SKM-1 (cell line): ENCODE measurements around the gene UNC45B.
"Not testable (repeated sequence)": the region's sequence is repeated elsewhere in the genome, so short reads cannot be mapped to it uniquely, and the experiment has no call there.

Source experiments
- DNase-seq: peaks from one replicate; lab custom pipeline; 2025; ENCODE audit not compliant: unreplicated experiment; lab: John Stamatoyannopoulos, UW

The UNC45B gene

GRCh38 chr17:35213412-35213940 is 65.9 kb downstream of the UNC45B start:
- DNase-seq, result no peak

GRCh38 chr17:35214192-35214591 is 66.6 kb downstream of the UNC45B start:
- no peak for DNase-seq

GRCh38 chr17:35214631-35215273 is 67.1 kb downstream of the UNC45B start:
- no peak for DNase-seq

- no peak for DNase-seq
These were observed 69.5 kb downstream of the UNC45B start for GRCh38 chr17:35217107-35217506.

- no peak for DNase-seq
These were observed 71.3 kb downstream of the UNC45B start for GRCh38 chr17:35218915-35219314.

- DNase-seq, result no peak
These were observed 74.8 kb downstream of the UNC45B start for GRCh38 chr17:35222452-35222851.

- DNase-seq, result no peak
These were observed 76.8 kb downstream of the UNC45B start for GRCh38 chr17:35224436-35224835.

- no peak for DNase-seq
These were observed 79.9 kb downstream of the UNC45B start for GRCh38 chr17:35227546-35227945.

- DNase-seq, result no peak
These were observed 82.0 kb downstream of the UNC45B start for GRCh38 chr17:35229638-35230037.

- not testable (repeated sequence) for DNase-seq
These were observed 86.7 kb downstream of the UNC45B start for GRCh38 chr17:35234315-35234714.

- no peak for DNase-seq
These were observed 87.7 kb downstream of the UNC45B start for GRCh38 chr17:35235289-35235688.

- DNase-seq, result no peak
These were observed 88.3 kb downstream of the UNC45B start for GRCh38 chr17:35235917-35236316.

GRCh38 chr17:35236821-35237220 is 89.2 kb downstream of the UNC45B start:
- DNase-seq, result no peak

GRCh38 chr17:35238821-35239220 is 91.2 kb downstream of the UNC45B start:
- DNase-seq, result no peak
